SK-N-MC (cell line): ENCODE measurements around the gene UNC13B.

ENCODE experiments used
- FOXP2 ChIP-seq: optimal IDR thresholded peaks from 2 replicates; pipeline ENCODE3; 2011; ENCODE audit warnings: mild to moderate bottlenecking, moderate library complexity; ENCODE audit not compliant: insufficient read depth; ENCODE audit errors: extremely low read length, control extremely low read depth
- POLR2AphosphoS5 ChIP-seq: IDR thresholded peaks from 2 replicates; pipeline ENCODE4 v1.6.1; 2012; ENCODE audit warnings: mild to moderate bottlenecking, low read depth, low read length, borderline replicate concordance

- no peak for TF ChIP-seq POLR2AphosphoS5
- TF ChIP-seq FOXP2 = no peak
Observed at GRCh38 chr9:35226651-35227050, 64.8 kb downstream of the UNC13B start.
